NOMO-1 treated with dmso at 0.1 percent for 144 hours (cell line): ENCODE measurements around the gene CAND2.

ENCODE experiments used
- DNase-seq: peaks from one replicate; lab custom pipeline; 2025; ENCODE audit not compliant: unreplicated experiment; lab: John Stamatoyannopoulos, UW

CAND2 gene

GRCh38 chr3:12796171-12797123, at the start of gene CAND2:
TSS of gene CAND2 (plus strand) at chr3:12796680. CDS start at chr3:12796721, 41 bp downstream.
- no peak for DNase-seq

- DNase-seq, result no peak
Measured at GRCh38 chr3:12748477-12748876, 48.0 kb upstream of the CAND2 start.

- DNase-seq, result no peak
Measured at GRCh38 chr3:12750223-12750622, 46.3 kb upstream of the CAND2 start.

GRCh38 chr3:12750658-12751071, 45.8 kb upstream of the CAND2 start:
- no peak for DNase-seq

GRCh38 chr3:12751571-12751970, 44.9 kb upstream of the CAND2 start:
- DNase-seq, result no peak

- no peak for DNase-seq
Measured at GRCh38 chr3:12752102-12752501, 44.4 kb upstream of the CAND2 start.

- DNase-seq, result no peak
Measured at GRCh38 chr3:12752809-12753208, 43.7 kb upstream of the CAND2 start.

- DNase-seq, result no peak
Measured at GRCh38 chr3:12753275-12754028, 43.0 kb upstream of the CAND2 start.

GRCh38 chr3:12754313-12754712, 42.2 kb upstream of the CAND2 start:
- DNase-seq, result no peak

- DNase-seq, result no peak
Measured at GRCh38 chr3:12755754-12756153, 40.7 kb upstream of the CAND2 start.

- DNase-seq, result no peak
Measured at GRCh38 chr3:12756175-12756574, 40.3 kb upstream of the CAND2 start.

- DNase-seq, result no peak
Measured at GRCh38 chr3:12756635-12757034, 39.8 kb upstream of the CAND2 start.

GRCh38 chr3:12758025-12758781, 38.3 kb upstream of the CAND2 start:
- DNase-seq, result no peak

- no peak for DNase-seq
Measured at GRCh38 chr3:12759097-12759679, 37.3 kb upstream of the CAND2 start, which contains the start of gene TMEM40. TSS of gene TMEM40 (minus strand) at chr3:12759259. CDS start at chr3:12749832, 9,427 bp downstream.

GRCh38 chr3:12759693-12760565, 36.6 kb upstream of the CAND2 start:
- DNase-seq, result no peak

- DNase-seq, result no peak
Measured at GRCh38 chr3:12764171-12764776, 32.2 kb upstream of the CAND2 start.

GRCh38 chr3:12766541-12766940, 29.9 kb upstream of the CAND2 start:
- no peak for DNase-seq

- DNase-seq, result no peak
Measured at GRCh38 chr3:12768579-12769527, 27.6 kb upstream of the CAND2 start.
